ENCODE data around the gene KIF6.

The KIF6 gene

GRCh38 chr6:39772559-39773273 is 47.5 kb upstream of the KIF6 start:
- no peak overlapping the region for H3K4me2 ChIP-seq (ENCODE audit: low read length)
- H3K4me1 ChIP-seq (ENCODE audit: insufficient read depth, low read length, severe bottlenecking), result no peaks in the 10 kb centered on the region
- no peaks in the 10 kb centered on the region for H3K9me2 ChIP-seq (ENCODE audit: low read depth, low read length)
- no peaks in the 10 kb centered on the region for H3F3A ChIP-seq (ENCODE audit: insufficient read depth, low read length)
- no peak overlapping the region for H3K4me3 ChIP-seq (ENCODE audit: low read depth, low read length, poor library complexity, severe bottlenecking)
- no peaks in the 10 kb centered on the region for H3K9me3 ChIP-seq (ENCODE audit: low read length)
- H3K27ac ChIP-seq (ENCODE audit: low read depth, low read length, poor library complexity, severe bottlenecking), result no peak overlapping the region
- H3K79me2 ChIP-seq (ENCODE audit: insufficient read depth, low read length), result no peaks in the 10 kb centered on the region
- H3K27me3 ChIP-seq (ENCODE audit: insufficient read depth, low read length), result no peaks in the 10 kb centered on the region
- no peaks in the 10 kb centered on the region for H4K20me1 ChIP-seq (ENCODE audit: insufficient read depth, low read length)
- no peak overlapping the region for H2AFZ ChIP-seq (ENCODE audit: low read length)
- TF ChIP-seq CTCF (IDR thresholded peaks at IDR 0.05; ENCODE audit: low read length), result no peak
- TF ChIP-seq EZH2 (IDR thresholded peaks at IDR 0.05; ENCODE audit: borderline replicate concordance, low read length), result no peak
- no peak overlapping the region for H3K9ac ChIP-seq (ENCODE audit: low read length)
- H3K36me3 ChIP-seq (ENCODE audit: insufficient read depth, low read length), result no peaks in the 10 kb centered on the region

- Histone ChIP-seq H3K9me2 (ENCODE audit: low read depth, low read length) (no peaks in the 10 kb centered on the region), H3K9me3 (ENCODE audit: low read length) (no peaks in the 10 kb centered on the region), H3K4me3 (ENCODE audit: low read depth, low read length, poor library complexity, severe bottlenecking) (no peak overlapping the region), H3K36me3 (ENCODE audit: insufficient read depth, low read length) (no peaks in the 10 kb centered on the region), H3F3A (ENCODE audit: insufficient read depth, low read length) (no peaks in the 10 kb centered on the region), H2AFZ (ENCODE audit: low read length) (no peak overlapping the region), H3K79me2 (ENCODE audit: insufficient read depth, low read length) (no peaks in the 10 kb centered on the region), H4K20me1 (ENCODE audit: insufficient read depth, low read length) (no peaks in the 10 kb centered on the region), H3K27ac (ENCODE audit: low read depth, low read length, poor library complexity, severe bottlenecking) (no peak overlapping the region), H3K4me2 (ENCODE audit: low read length) (no peak overlapping the region), H3K27me3 (ENCODE audit: insufficient read depth, low read length) (no peaks in the 10 kb centered on the region), H3K4me1 (ENCODE audit: insufficient read depth, low read length, severe bottlenecking) (no peaks in the 10 kb centered on the region), H3K9ac (ENCODE audit: low read length) (no peak overlapping the region)
- TF ChIP-seq CTCF (IDR thresholded peaks at IDR 0.05; ENCODE audit: low read length), result no peak
- no peak for TF ChIP-seq EZH2 (IDR thresholded peaks at IDR 0.05; ENCODE audit: borderline replicate concordance, low read length)
These were observed 45.2 kb upstream of the KIF6 start for GRCh38 chr6:39770446-39770845.

GRCh38 chr6:39769012-39769411 is 43.8 kb upstream of the KIF6 start:
- no peak overlapping the region for H2AFZ ChIP-seq (ENCODE audit: low read length)
- no peak overlapping the region for H3K27ac ChIP-seq (ENCODE audit: low read depth, low read length, poor library complexity, severe bottlenecking)
- no peaks in the 10 kb centered on the region for H3F3A ChIP-seq (ENCODE audit: insufficient read depth, low read length)
- no peaks in the 10 kb centered on the region for H3K27me3 ChIP-seq (ENCODE audit: insufficient read depth, low read length)
- H3K79me2 ChIP-seq (ENCODE audit: insufficient read depth, low read length), result no peaks in the 10 kb centered on the region
- no peaks in the 10 kb centered on the region for H3K4me1 ChIP-seq (ENCODE audit: insufficient read depth, low read length, severe bottlenecking)
- no peak overlapping the region for H3K4me3 ChIP-seq (ENCODE audit: low read depth, low read length, poor library complexity, severe bottlenecking)
- H3K9me3 ChIP-seq (ENCODE audit: low read length), result no peaks in the 10 kb centered on the region
- H3K4me2 ChIP-seq (ENCODE audit: low read length), result no peak overlapping the region
- TF ChIP-seq CTCF (IDR thresholded peaks at IDR 0.05; ENCODE audit: low read length), result no peak
- TF ChIP-seq EZH2 (IDR thresholded peaks at IDR 0.05; ENCODE audit: borderline replicate concordance, low read length), result no peak
- no peak overlapping the region for H3K9ac ChIP-seq (ENCODE audit: low read length)
- no peaks in the 10 kb centered on the region for H3K36me3 ChIP-seq (ENCODE audit: insufficient read depth, low read length)
- H4K20me1 ChIP-seq (ENCODE audit: insufficient read depth, low read length), result no peaks in the 10 kb centered on the region
- no peaks in the 10 kb centered on the region for H3K9me2 ChIP-seq (ENCODE audit: low read depth, low read length)

Measured in OCI-LY1 (cell line).